ENCODE results near the gene SUSD1. TPM values are rescaled to one million over a fixed set of nuclear protein-coding genes. Genes with fewer than 3 reads are reported as not detected.

SUSD1 gene
- total and polyA plus RNA-seq, 2 donors (not counting 3 experiments of a cell fraction or from before 2014, with no cell fraction given), result 33.1 to 37.8 TPM

DNA sequence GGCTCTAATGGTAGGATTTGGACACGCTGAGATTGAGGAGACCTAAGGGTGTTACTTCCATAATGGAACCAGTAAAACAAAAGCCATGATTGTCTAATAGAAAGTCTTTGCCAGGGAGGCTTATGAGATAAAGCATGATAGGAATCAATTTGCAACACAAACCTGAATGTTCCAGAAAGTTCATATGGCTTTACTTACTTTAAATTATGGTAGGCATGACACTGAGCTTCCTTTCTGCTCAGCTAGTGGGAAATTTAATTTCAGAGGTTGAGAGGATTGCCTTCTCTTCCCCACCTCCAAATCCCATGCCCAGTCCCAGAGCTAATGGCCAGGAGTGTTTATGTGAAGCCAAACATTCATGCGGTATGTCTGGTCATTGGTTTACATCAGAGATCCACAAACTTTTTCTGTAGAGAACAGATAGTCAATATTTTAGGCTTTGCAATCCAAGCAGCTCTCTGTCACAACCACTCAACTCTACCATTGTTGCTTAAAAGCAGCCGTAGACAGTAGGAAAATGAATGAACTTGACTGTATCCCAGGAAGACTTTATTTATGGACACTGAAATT, 164.0 kb downstream of the SUSD1 start:
- FAIRE-seq (no peak), DNase-seq (ENCODE audit: low read depth, low spot score) (no peak)
- Histone ChIP-seq H2AFZ (ENCODE audit: low read depth, low read length) (no peak overlapping the region), H3K9ac (replicated peaks; ENCODE audit: extremely low read depth, insufficient read depth, low read length) (no peak overlapping the region), H3K27ac (ENCODE audit: insufficient read depth, low read depth, low read length) (no peak overlapping the region), H3K4me1 (ENCODE audit: control insufficient read depth, extremely low read depth, insufficient read depth, low read length) (peaks cover 22% of the 10 kb centered on the region), H3K27me3 (ENCODE audit: control insufficient read depth in 2 of 2, insufficient read depth in 2 of 2, low read length in 2 of 2) (no peaks in the 10 kb centered on the region), H4K20me1 (replicated peaks; ENCODE audit: control insufficient read depth, extremely low read depth, insufficient read depth, low read length) (no peaks in the 10 kb centered on the region), H3K9me1 (replicated peaks; ENCODE audit: control insufficient read depth, extremely low read depth, insufficient read depth, low read length) (no peaks in the 10 kb centered on the region), H3K4me3 (replicated peaks in 1 of 3; ENCODE audit: insufficient read depth in 1 of 3, low read depth in 1 of 3, low read length in 3 of 3) (no peak overlapping the region), H3K9me3 (replicated peaks; ENCODE audit: control insufficient read depth, insufficient read depth, low read length) (no peaks in the 10 kb centered on the region), H3K79me2 (ENCODE audit: control insufficient read depth, insufficient read depth, low read length) (no peaks in the 10 kb centered on the region), H3K36me3 (ENCODE audit: control insufficient read depth in 2 of 2, extremely low read depth in 1 of 2, insufficient read depth in 2 of 2, low read length in 2 of 2) (no peaks in the 10 kb centered on the region), H3K4me2 (ENCODE audit: insufficient read depth, low read length) (no peak overlapping the region)
- ChIA-PET POLR2A (interaction anchor here (1.0 kb wide), 1 partner anchor 24 kb away, joined by 3 read pairs; no protein-coding TSS in a partner anchor), CTCF (interaction anchor here (1.2 to 3.0 kb wide), 7 partner anchors 9 to 96 kb away, joined by 5 to 16 read pairs (median 7); no protein-coding TSS in a partner anchor)
- intact Hi-C loops (cut with micrococcal nuclease) (no loop called here), dilution Hi-C loops (cut with MboI; ENCODE audit: extremely low pct_ligation_motif_present, low sequenced_read_pairs) (no loop called here)
- BruUV-seq (replicated peaks), result no TSS peak
- TF ChIP-seq FOS (IDR thresholded peaks at IDR 0.05; ENCODE audit: borderline replicate concordance, insufficient read depth, low read length) (no peak), EZH2 (IDR thresholded peaks at IDR 0.05; ENCODE audit: borderline replicate concordance, low read depth, low read length, severe bottlenecking) (no peak)

DNA sequence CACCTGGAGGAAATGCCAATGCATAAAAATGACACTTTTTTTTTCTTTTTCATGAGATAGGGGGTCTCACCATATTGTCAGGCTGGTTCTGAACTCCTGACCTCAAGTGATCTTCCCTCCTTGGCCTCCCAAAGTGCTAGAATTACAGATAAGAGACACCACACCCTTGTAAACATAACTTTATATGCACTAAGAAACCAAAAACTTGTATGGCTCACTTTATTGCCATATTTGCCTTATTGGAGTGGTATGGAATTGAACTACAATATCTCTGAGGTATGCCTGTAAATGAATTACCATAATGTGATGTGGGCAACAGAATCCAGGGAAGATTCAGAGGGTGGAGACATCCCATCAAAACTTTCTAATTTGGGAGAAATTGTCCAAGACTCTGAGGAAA, 164.6 kb downstream of the SUSD1 start:
- no TSS peak for BruUV-seq (replicated peaks)
- TF ChIP-seq CTCF (IDR thresholded peaks at IDR 0.05; ENCODE audit: extremely low read depth in 1 of 2, insufficient read depth in 1 of 2, low read depth in 1 of 2, low read length in 2 of 2), result no peak
- no peak for TF ChIP-seq POLR2A (IDR thresholded peaks at IDR 0.05; ENCODE audit: low read depth, low read length)
- no peak for TF ChIP-seq JUN (IDR thresholded peaks at IDR 0.05; ENCODE audit: borderline replicate concordance, insufficient read depth, insufficient read length, low read depth)
- no peak for TF ChIP-seq EZH2 (IDR thresholded peaks at IDR 0.05; ENCODE audit: borderline replicate concordance, low read depth, low read length, severe bottlenecking)
- no peak for TF ChIP-seq POLR2AphosphoS5 (IDR thresholded peaks at IDR 0.05; ENCODE audit: insufficient read depth, low read depth, low read length)
- no peak for TF ChIP-seq GATA2 (IDR thresholded peaks at IDR 0.05; ENCODE audit: insufficient read depth, insufficient read length, low read depth, low read length)
- TF ChIP-seq MYC (IDR thresholded peaks at IDR 0.05; ENCODE audit: low read depth, low read length), result no peak
- TF ChIP-seq MAX (IDR thresholded peaks at IDR 0.05; ENCODE audit: insufficient read depth, insufficient read length), result no peak
- no peak for TF ChIP-seq FOS (IDR thresholded peaks at IDR 0.05; ENCODE audit: borderline replicate concordance, insufficient read depth, low read length)
- Histone ChIP-seq H3K36me3 (ENCODE audit: control insufficient read depth in 2 of 2, extremely low read depth in 1 of 2, insufficient read depth in 2 of 2, low read length in 2 of 2) (no peaks in the 10 kb centered on the region), H3K27me3 (ENCODE audit: control insufficient read depth in 2 of 2, insufficient read depth in 2 of 2, low read length in 2 of 2) (no peaks in the 10 kb centered on the region), H3K27ac (ENCODE audit: insufficient read depth, low read depth, low read length) (no peak overlapping the region), H2AFZ (ENCODE audit: low read depth, low read length) (no peak overlapping the region), H3K4me1 (ENCODE audit: control insufficient read depth, extremely low read depth, insufficient read depth, low read length) (peaks cover 22% of the 10 kb centered on the region), H3K79me2 (ENCODE audit: control insufficient read depth, insufficient read depth, low read length) (no peaks in the 10 kb centered on the region), H3K9ac (replicated peaks; ENCODE audit: extremely low read depth, insufficient read depth, low read length) (no peak overlapping the region), H3K4me2 (ENCODE audit: insufficient read depth, low read length) (no peak overlapping the region), H4K20me1 (replicated peaks; ENCODE audit: control insufficient read depth, extremely low read depth, insufficient read depth, low read length) (no peaks in the 10 kb centered on the region), H3K9me3 (replicated peaks; ENCODE audit: control insufficient read depth, insufficient read depth, low read length) (no peaks in the 10 kb centered on the region), H3K4me3 (replicated peaks in 1 of 3; ENCODE audit: insufficient read depth in 1 of 3, low read depth in 1 of 3, low read length in 3 of 3) (no peak overlapping the region), H3K9me1 (replicated peaks; ENCODE audit: control insufficient read depth, extremely low read depth, insufficient read depth, low read length) (no peaks in the 10 kb centered on the region)
- dilution Hi-C loops (cut with MboI; ENCODE audit: extremely low pct_ligation_motif_present, low sequenced_read_pairs), result no loop called here
- DNase-seq (ENCODE audit: low read depth, low spot score), result no peak
- intact Hi-C loops (cut with micrococcal nuclease), result no loop called here
- FAIRE-seq, result no peak
- POLR2A ChIA-PET, result no interaction called here
- CTCF ChIA-PET, result interaction anchor here (3.0 kb wide), 1 partner anchor 9 kb away, joined by 16 read pairs; no protein-coding TSS in a partner anchor

All from endothelial cell of umbilical vein (primary cell).